Gastrocnemius medialis (tissue), 4 donors: ENCODE data around the gene ADGRG1.

Experiments
- POLR2A ChIP-seq, 2 donors: fragments of 450-650 bp; IDR thresholded peaks; one replicate each; pipeline ENCODE4 v1.6.1; 2017; ENCODE audit warnings: antibody characterized with exemption in 2 of 2, mild to moderate bottlenecking in 2 of 2, moderate library complexity in 2 of 2
- TF ChIP-seq, protein P1 (sequence below), 5 experiments: fragments of 450-650 bp in 3 of 5; fragments of 200-600 bp in 2 of 5; sonication (generic) in 2 of 5; IDR thresholded peaks in 4 of 5; conservative IDR thresholded peaks in 1 of 5; 1 replicate in 4 of 5; 2 replicates in 1 of 5; pipeline ENCODE4 v1.5.1; 2016 to 2019; ENCODE audit warnings: antibody characterized with exemption in 5 of 5, mild to moderate bottlenecking in 3 of 5, moderate library complexity in 3 of 5

DNA sequence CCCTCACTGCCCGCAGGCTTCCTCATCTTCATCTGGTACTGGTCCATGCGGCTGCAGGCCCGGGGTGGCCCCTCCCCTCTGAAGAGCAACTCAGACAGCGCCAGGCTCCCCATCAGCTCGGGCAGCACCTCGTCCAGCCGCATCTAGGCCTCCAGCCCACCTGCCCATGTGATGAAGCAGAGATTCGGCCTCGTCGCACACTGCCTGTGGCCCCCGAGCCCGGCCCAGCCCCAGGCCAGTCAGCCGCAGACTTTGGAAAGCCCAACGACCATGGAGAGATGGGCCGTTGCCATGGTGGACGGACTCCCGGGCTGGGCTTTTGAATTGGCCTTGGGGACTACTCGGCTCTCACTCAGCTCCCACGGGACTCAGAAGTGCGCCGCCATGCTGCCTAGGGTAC is 35.0 kb downstream of the ADGRG1 start:
- TF ChIP-seq, protein P1, sequence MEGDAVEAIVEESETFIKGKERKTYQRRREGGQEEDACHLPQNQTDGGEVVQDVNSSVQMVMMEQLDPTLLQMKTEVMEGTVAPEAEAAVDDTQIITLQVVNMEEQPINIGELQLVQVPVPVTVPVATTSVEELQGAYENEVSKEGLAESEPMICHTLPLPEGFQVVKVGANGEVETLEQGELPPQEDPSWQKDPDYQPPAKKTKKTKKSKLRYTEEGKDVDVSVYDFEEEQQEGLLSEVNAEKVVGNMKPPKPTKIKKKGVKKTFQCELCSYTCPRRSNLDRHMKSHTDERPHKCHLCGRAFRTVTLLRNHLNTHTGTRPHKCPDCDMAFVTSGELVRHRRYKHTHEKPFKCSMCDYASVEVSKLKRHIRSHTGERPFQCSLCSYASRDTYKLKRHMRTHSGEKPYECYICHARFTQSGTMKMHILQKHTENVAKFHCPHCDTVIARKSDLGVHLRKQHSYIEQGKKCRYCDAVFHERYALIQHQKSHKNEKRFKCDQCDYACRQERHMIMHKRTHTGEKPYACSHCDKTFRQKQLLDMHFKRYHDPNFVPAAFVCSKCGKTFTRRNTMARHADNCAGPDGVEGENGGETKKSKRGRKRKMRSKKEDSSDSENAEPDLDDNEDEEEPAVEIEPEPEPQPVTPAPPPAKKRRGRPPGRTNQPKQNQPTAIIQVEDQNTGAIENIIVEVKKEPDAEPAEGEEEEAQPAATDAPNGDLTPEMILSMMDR (IDR thresholded peaks at IDR 0.05 in 4 of 5, conservative IDR thresholded peaks at IDR 0.05 in 1 of 5) = no peak
- no peak for TF ChIP-seq POLR2A (IDR thresholded peaks at IDR 0.05)
